ENCODE data around the gene FGD4.

The FGD4 gene

GRCh38 chr12:32569259-32569658 lies 169.9 kb downstream of the FGD4 start:
- no peak for DNase-seq

DNA sequence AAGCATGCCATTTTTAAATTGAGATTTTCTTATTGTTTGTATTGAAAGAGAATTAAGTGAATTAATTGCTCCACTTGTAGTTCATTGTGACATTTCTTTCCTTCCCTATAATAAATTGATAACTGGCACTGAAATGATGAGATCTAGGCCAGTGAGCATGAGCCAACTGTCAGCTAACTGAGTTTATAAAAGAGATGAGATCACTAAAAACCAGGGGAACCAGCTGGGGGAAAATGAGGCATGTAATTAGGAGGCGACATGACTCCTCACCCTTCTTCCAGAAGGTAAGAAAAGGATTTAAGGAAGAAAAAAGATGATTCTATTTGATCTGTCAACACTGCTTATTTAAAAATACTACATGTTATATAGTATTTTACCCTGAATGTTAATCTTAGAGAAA lies 175.2 kb downstream of the FGD4 start:
- no peak for DNase-seq

GRCh38 chr12:32577328-32577727 lies 178.0 kb downstream of the FGD4 start:
- DNase-seq = no peak

GRCh38 chr12:32583534-32583933 lies 184.2 kb downstream of the FGD4 start:
- no peak for DNase-seq

DNA sequence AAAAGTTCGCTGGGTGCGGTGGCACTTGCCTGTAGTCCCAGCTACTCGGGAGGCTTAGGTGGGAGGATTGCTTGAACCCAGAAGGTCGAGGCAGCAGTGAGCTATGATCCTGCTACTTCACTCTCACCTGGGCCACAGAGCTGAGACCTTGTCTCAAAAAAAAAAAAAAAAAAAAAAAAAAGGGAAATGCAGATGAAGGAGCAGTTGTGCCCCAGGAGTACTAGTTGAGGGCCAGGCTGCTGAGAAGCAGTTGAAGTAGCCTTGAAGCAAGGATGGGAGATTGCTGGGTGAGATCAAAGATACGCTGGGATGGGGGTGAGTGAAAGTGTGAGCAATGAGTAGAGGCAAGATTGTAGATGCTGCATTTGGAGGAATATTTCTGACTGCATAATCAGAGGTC lies 186.3 kb downstream of the FGD4 start:
- no peak for DNase-seq

DNA sequence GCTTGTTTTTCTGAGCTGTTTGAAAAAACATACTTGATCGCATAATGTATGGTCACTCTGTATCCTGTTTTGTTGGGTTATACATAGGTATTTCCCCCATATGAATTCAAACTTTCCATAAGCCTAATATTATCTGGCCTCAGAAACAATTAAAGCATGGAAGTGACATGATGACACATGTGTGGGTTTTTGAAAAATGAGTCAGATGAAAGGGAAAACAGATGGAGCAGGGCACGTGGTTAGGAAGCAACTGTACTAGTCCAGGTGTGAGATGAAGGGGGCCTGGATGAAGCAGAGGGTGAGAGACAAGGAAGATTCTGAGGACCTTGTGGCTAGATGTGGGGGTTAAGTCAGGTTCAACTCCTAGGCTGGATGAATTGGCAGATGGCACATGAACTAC lies 187.0 kb downstream of the FGD4 start:
- DNase-seq = no peak

DNA sequence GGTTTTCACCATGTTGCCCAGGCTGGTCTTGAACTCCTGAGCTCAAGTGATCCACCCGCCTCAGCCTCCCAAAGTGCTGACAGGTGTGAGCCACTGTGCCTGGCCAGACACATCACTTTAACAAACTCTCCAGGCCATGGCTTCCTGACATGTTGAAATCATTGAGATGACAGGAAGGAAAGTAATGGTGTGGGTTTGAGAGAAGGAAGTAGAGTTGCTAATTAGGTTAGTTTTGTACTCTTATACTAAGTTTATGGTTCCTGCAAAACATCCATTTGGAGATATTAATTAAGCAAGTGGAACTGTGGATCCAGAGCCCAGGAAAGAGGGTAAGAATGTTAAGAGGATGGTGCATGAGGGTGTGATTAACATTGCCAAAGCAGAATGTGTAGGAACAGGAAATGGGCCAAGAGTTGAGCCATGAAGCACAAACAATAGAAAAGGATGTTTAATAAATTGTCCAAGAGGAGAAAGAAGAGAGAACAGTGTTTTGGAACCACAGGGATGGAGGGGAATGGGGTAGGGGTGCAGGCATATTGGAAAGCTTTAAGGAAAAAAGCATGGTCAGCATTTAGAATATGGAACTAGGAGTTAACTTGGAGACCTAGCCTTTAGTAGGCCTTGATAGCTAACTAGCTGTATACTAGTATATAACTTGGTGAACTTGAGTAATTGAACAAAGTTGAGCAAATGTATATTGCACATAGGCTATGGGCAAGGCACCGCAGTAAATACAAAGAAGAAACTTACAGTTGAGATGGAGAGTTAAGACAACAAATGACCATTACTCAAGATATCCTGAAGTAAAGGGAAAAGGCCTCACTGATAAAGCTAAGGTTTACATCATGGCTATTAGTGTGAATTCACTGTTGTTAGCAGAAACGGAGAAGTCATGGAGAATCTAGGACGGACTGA lies 188.5 kb downstream of the FGD4 start:
- no peak for DNase-seq

DNA sequence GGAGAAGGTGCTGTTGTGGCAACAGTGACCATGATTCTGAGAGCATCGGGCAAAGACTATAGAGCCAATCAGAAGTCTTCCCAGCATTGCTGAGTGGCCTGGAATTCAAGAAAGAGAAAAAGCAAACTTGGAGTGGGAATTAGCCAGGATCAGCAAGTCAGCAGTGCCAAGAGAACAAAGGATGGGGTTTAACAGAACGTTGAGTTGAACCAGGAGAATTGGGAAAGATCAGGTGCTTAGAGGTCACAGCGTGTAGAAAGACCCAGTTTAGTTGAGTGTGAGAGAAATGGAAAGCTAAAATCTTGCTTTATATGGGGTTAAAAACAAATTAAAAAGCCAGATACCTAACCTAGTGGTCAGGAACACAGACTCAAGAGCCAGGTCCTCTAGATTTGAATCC lies 189.2 kb downstream of the FGD4 start:
- DNase-seq = no peak

DNA sequence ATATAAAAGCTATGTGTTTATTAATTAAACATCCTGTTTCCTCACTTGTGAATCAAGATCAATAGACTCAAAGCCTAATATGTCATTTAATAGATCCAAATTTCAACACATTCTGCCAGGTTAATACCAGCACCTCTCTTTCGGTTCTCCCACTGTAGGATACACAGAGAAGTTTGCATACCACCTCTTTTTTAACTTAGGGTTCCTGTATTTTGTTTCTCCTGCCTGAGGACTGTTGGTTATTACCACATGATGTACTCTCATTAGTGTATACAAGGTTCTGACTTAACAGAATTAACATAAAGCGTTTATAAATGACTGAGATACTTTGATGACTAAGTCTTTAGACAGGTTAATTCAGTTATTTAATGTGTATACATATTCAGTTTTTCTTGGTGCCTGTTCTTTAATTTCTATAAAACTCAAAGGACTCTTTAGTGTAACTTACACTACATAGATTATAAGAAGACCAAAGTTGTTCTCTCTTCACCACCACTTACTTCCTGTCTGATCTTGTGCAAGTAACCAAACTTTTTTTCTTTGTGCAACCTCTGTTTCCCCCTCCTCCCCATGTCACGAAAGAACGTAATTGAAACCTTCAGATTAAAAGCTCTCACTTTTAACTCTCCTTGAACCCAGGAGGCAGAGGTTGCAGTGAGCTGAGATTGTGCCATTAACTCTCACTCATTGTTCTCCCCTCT lies 190.0 kb downstream of the FGD4 start:
- no peak for DNase-seq

DNA sequence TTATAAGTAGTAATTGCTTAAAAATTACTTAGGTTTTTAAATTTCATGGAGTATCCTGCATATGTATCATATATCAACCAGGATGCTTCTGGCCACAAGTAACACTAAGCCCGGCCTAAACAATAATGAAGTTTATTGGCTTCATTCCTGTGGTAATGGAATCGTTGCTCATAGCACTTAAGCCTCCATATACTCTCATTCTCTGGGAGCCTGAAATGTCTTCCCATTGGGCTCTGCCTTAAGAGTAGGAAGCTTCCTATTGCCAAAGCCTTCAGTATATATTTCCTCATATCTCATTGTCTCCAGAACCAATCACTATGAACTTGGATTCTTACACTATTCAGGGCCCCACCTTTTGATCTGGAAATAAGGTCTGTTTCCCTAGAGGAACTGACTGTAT lies 195.9 kb downstream of the FGD4 start:
- DNase-seq = no peak

DNA sequence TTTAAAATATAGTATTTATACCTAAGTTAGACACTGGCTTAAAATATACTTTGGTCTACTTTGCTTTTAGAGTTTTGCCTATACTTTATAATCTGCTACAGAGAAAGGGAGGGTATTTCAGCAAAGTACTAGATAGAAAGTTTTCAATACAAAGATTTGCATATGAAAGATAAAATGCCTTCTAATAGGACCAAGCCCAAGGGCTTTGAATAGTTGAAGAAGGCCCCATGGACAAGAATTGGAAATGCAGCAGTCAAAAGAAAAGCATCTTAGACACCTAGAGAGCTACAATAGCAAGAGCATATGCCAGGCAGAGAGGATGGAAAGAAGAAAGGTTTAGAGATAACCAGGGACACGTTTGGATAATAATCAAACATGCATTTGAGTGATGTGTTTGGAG lies 196.7 kb downstream of the FGD4 start:
- DNase-seq = no peak

DNA sequence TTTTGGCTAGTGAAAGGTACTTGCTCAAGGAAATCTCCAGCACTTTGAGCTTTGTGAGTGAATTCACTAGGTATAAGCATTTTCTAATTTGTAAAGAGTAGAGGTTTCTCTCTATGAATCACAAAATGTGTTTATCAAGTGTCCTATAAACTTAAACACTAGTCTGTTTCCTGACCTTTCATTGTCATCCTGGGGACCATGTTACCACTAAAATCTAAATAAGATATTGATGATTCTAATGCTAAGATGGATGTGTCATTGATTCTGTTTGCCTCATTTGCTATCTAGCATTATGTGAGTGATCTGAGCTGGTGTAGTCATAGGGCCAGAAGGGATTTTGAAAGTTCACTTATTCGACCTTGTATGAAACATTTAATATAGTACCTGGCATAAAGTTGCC lies 199.3 kb downstream of the FGD4 start:
- no peak for DNase-seq

DNA sequence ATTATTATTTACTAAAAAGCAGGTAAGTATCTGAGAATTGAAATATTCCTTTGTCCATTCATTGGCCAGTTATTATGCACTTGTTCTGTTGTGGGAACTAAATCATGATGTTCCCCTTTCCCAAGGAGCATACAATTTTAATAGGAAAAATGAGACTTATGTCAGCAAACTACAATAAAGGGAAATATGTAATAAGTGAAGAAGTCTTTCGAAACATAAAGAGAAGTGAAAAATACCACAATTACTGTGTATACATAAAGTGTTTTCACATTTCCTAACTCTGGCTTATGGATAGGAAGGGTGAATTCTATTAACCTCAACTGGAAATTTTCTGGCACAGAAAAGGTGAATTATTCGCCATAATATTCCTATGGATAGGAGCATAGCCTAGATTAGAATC lies 201.3 kb downstream of the FGD4 start:
- no peak for DNase-seq

- no peak for DNase-seq
These were observed 203.7 kb downstream of the FGD4 start for GRCh38 chr12:32603071-32603470.

DNA sequence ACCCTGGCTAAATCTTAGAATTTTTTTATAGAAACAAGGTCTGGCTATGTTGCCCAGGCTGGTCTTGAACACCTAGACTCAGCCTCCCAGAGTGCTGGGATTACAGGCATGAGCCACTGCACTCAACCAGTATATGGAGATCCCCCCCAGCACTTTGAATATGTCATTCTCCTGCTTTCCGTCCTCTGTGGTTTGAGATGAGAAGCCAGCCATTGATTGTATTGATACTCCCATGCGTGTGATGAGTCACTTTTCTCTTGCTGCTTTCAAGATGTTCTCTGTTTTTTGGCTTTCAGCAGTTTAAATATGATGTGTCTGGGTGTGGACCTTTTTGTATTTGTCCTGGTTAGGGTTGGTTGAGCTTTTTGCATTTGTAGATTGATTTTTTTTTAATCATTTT lies 204.5 kb downstream of the FGD4 start:
- DNase-seq = no peak

GRCh38 chr12:32604565-32604964 lies 205.2 kb downstream of the FGD4 start:
- DNase-seq = no peak

DNA sequence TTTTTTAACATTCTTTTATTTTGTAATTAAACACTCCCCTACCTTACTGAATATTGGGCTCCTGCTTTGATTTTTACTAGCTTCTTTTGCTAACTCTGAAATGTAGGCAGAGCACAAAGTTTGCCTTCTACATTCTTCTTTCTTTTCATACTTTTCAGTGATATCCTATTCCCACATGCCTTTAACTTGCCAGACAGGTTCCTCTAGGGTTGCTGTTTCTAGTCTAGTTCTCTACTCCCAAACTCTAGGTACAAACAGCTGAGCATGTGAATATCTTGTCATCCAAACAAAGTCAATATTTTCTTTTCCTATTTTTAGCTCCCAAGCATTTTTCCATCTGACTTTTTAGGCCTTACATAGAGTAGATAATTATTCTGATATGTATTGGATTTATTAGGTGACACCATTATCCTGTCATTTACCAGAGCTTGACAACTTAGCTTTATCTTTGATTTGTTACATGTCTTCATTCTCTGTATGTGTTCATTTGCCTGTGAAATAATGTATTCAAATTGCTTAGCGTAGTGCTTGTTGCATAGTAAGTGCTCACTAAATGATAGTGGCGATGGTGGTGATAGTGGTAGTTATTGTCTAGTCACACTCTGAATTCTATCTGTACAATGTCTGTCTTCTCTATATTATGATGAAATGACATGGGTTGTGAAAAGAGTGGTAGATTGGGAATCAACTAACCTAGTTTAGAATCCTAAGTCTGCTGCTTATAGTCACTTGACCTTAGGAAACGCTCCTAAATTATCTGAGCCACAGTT lies 206.2 kb downstream of the FGD4 start:
- DNase-seq = no peak

DNA sequence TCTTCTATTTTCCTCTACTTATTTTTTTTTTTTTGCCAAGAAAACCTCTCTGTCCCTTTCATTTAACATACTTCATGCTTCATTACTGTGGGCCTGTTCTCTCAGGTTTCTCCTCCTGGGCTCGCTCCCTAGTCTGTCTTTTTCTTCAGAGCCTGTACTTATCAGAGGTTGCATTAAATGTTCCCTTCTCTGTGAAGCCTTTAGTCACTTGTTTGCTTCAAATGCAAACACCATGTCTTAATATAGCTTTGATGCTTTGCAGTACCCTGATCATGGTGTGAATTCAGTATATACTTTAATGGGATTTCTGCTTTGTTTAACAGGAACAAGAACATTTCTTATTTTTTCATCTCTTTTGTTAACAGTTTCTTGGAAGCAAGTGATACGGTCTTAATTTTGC lies 207.1 kb downstream of the FGD4 start:
- DNase-seq = no peak

DNA sequence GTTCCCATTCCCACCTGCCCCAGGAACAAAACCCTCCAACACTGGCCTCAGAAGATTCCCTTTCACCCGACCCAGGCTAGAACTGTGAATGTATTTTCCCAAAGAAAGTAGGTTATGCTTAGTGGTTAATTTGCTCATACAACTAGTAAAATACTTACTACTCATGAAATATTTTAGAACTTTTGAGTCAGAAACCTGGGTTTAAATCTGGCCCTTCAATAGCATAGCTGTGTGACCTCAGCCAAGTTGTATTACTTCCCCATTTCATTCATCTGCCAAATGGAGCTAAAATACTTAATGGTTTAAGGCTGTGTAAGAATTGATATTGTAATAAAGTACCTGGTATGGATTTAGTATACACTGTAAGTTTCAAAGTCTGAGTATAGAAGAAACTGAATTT lies 210.6 kb downstream of the FGD4 start:
- no peak for DNase-seq

GRCh38 chr12:32611986-32612385 lies 212.6 kb downstream of the FGD4 start:
- DNase-seq = no peak

- DNase-seq = no peak
These were observed 213.6 kb downstream of the FGD4 start for GRCh38 chr12:32612658-32613614.

DNA sequence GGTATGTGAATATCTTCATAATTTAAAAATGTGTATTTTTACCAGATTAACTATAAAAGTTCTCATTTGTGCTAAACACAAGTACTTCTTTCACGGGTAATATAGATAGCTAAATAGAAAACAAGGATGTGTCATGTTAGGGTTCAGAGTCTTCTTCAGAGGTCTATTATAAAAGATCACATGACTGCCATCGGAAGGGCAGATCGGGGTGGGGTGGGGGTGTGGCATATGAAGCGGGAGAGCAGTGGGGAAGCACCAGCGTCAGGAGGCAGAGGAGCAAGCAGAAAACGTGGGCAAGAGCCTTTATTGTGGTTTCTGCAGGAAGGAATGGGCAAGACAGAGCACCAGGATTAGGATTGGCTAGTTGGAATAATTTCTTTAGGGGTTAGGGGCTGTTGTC lies 216.1 kb downstream of the FGD4 start:
- DNase-seq = no peak
